HCT116 (cell line): ENCODE data around the gene ADGRE1.

Experiments used
- CEBPB ChIP-seq: IDR thresholded peaks from 2 replicates; pipeline ENCODE4 v1.6.1; 2012; ENCODE audit warnings: low read depth
- EGR1 ChIP-seq: IDR thresholded peaks from 2 replicates; pipeline ENCODE4 v1.6.1; 2012; ENCODE audit warnings: low read depth
- EZH2 ChIP-seq: fragments of 200-600 bp; sonication (generic); IDR thresholded peaks from 2 replicates; pipeline ENCODE4 v1.6.1; 2017; ENCODE audit warnings: antibody characterized with exemption, mixed run types
- EZH2phosphoT487 ChIP-seq: fragments of 200-600 bp; IDR thresholded peaks from 2 replicates; pipeline ENCODE4 v1.6.1; 2018; ENCODE audit warnings: antibody characterized with exemption, borderline replicate concordance
- POLR2A ChIP-seq: IDR thresholded peaks from 2 replicates; pipeline ENCODE4 v1.7.0; 2011; ENCODE audit warnings: borderline replicate concordance; ENCODE audit not compliant: insufficient read depth, insufficient read length; ENCODE audit errors: extremely low read depth
- POLR2AphosphoS5 ChIP-seq: IDR thresholded peaks from 2 replicates; pipeline ENCODE4 v1.6.1; 2011; ENCODE audit warnings: mild to moderate bottlenecking, low read depth, low read length, moderate library complexity
- RAD21 ChIP-seq: IDR thresholded peaks from 2 replicates; pipeline ENCODE4 v1.6.1; 2012; ENCODE audit warnings: low read depth, mild to moderate bottlenecking
- SP1 ChIP-seq: IDR thresholded peaks from 2 replicates; pipeline ENCODE4 v1.6.1; 2012; ENCODE audit warnings: low read depth
- YY1 ChIP-seq: IDR thresholded peaks from 2 replicates; pipeline ENCODE4 v1.6.1; 2011; ENCODE audit warnings: low read length, low read depth, moderate library complexity, mild to moderate bottlenecking; ENCODE audit not compliant: insufficient replicate concordance; ENCODE audit errors: extremely low read depth
- ZFX ChIP-seq: fragments of 450-650 bp; IDR thresholded peaks from 2 replicates; pipeline ENCODE4 v1.6.1; 2017
- TF ChIP-seq, protein P1 (sequence below): IDR thresholded peaks from 2 replicates; pipeline ENCODE4 v1.6.1; 2012
- TF ChIP-seq, protein P2 (sequence below), 3 experiments: fragments of 200-600 bp in 1 of 3; sonication (generic) in 1 of 3; IDR thresholded peaks in 2 of 3; conservative IDR thresholded peaks in 1 of 3; 2 replicates each; pipeline ENCODE4 v1.5.1; 2012 to 2017; ENCODE audit warnings: low read depth in 2 of 3, low read length in 2 of 3, antibody characterized with exemption in 1 of 3, borderline replicate concordance in 1 of 3, control low read depth in 1 of 3, mild to moderate bottlenecking in 1 of 3, mixed read lengths in 1 of 3, mixed run types in 1 of 3, moderate library complexity in 1 of 3; ENCODE audit not compliant: insufficient read depth in 1 of 3

DNA sequence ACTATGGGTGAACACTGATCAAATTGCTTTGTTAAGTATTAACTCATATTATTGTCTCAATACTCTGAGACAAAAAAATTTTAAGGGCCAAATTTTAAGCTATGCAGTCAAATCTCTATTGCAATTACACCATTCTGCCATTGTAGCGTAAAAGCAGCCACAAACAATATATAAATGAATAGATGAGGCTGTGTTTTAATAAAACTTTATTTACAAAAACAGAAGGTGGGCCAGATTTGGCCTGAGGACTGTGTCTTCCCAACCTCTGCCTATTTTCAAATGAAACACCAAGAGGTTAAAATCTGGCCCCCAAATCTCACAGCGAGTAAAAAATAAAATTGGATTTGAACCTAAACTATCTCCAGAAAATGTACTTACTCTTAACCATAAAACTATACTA is 82.1 kb downstream of the ADGRE1 start:
- no peak for TF ChIP-seq SP1
- TF ChIP-seq CEBPB: no peak
- TF ChIP-seq EZH2phosphoT487: no peak
- TF ChIP-seq, protein P1, sequence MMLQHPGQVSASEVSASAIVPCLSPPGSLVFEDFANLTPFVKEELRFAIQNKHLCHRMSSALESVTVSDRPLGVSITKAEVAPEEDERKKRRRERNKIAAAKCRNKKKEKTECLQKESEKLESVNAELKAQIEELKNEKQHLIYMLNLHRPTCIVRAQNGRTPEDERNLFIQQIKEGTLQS: no peak
- no peak for TF ChIP-seq EZH2
- no peak for TF ChIP-seq RAD21
- TF ChIP-seq, protein P2, sequence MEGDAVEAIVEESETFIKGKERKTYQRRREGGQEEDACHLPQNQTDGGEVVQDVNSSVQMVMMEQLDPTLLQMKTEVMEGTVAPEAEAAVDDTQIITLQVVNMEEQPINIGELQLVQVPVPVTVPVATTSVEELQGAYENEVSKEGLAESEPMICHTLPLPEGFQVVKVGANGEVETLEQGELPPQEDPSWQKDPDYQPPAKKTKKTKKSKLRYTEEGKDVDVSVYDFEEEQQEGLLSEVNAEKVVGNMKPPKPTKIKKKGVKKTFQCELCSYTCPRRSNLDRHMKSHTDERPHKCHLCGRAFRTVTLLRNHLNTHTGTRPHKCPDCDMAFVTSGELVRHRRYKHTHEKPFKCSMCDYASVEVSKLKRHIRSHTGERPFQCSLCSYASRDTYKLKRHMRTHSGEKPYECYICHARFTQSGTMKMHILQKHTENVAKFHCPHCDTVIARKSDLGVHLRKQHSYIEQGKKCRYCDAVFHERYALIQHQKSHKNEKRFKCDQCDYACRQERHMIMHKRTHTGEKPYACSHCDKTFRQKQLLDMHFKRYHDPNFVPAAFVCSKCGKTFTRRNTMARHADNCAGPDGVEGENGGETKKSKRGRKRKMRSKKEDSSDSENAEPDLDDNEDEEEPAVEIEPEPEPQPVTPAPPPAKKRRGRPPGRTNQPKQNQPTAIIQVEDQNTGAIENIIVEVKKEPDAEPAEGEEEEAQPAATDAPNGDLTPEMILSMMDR (IDR thresholded peaks at IDR 0.05 in 2 of 3, conservative IDR thresholded peaks at IDR 0.05 in 1 of 3; ENCODE audit: borderline replicate concordance in 1 of 3, insufficient read depth in 1 of 3, low read depth in 2 of 3, low read length in 2 of 3): no peak
- TF ChIP-seq ZFX: no peak
- no peak for TF ChIP-seq YY1
- TF ChIP-seq POLR2AphosphoS5: no peak
- TF ChIP-seq EGR1: no peak
- no peak for TF ChIP-seq POLR2A
